A549 (cell line): ENCODE data around the gene SLCO2B1.

Experiments
- CHD2 ChIP-seq: fragments of 150-350 bp; IDR thresholded peaks from 2 replicates; pipeline ENCODE4 v1.6.1; 2014; ENCODE audit warnings: low read length; ENCODE audit not compliant: partially characterized antibody
- CTCF ChIP-seq: fragments of >200 bp; sonication (Bioruptor Twin); formaldehyde crosslinking; IDR thresholded peaks from 3 replicates; pipeline ENCODE4 v1.5.1; 2016
- EP300 ChIP-seq, 2 experiments: fragments of >200 bp; sonication (Bioruptor Twin); formaldehyde crosslinking; IDR thresholded peaks; 2 replicates in 1 of 2; 3 replicates in 1 of 2; pipeline ENCODE4 v1.6.1; 2016 to 2017
- GATA3 ChIP-seq: IDR thresholded peaks from 2 replicates; pipeline ENCODE4 v1.6.1; 2012; ENCODE audit warnings: borderline replicate concordance
- JUN ChIP-seq, 2 experiments: fragments of >200 bp; sonication (Bioruptor Twin); formaldehyde crosslinking; IDR thresholded peaks; 2 replicates in 1 of 2; 3 replicates in 1 of 2; pipeline ENCODE4 v1.6.1; 2016 to 2017
- MAFK ChIP-seq: fragments of 450-650 bp; IDR thresholded peaks from 2 replicates; pipeline ENCODE4 v1.6.1; 2014; ENCODE audit not compliant: partially characterized antibody
- MAX ChIP-seq: IDR thresholded peaks from 2 replicates; pipeline ENCODE4 v1.6.1; 2012
- NPAS2 ChIP-seq: fragments of 250-450 bp; sonication (Bioruptor Pico); IDR thresholded peaks from 2 replicates; pipeline ENCODE4 v1.8.0; 2022; ENCODE audit warnings: mild to moderate bottlenecking, moderate library complexity, borderline replicate concordance
- POLR2A ChIP-seq: IDR thresholded peaks from 2 replicates; pipeline ENCODE4 v1.6.1; 2012; ENCODE audit warnings: mild to moderate bottlenecking, low read length
- POLR2AphosphoS2 ChIP-seq: conservative IDR thresholded peaks from 2 replicates; pipeline ENCODE4 v1.6.1; 2012; ENCODE audit warnings: low read length, improper control_type of control experiment, inconsistent platforms
- RCOR1 ChIP-seq: fragments of 150-350 bp; IDR thresholded peaks from 2 replicates; pipeline ENCODE4 v1.6.1; 2014; ENCODE audit warnings: antibody characterized with exemption, low read length, low read depth

- TF ChIP-seq CTCF: no peak
- TF ChIP-seq POLR2A: no peak
- no peak for TF ChIP-seq NPAS2
- TF ChIP-seq GATA3: no peak
- no peak for TF ChIP-seq CHD2
- TF ChIP-seq JUN (IDR thresholded peaks at IDR 0.05): no peak
- no peak for TF ChIP-seq MAFK
- no peak for TF ChIP-seq MAX
- no peak for TF ChIP-seq EP300 (IDR thresholded peaks at IDR 0.05)
- no peak for TF ChIP-seq RCOR1
- no peak for TF ChIP-seq POLR2AphosphoS2
Measured at GRCh38 chr11:75101424-75102128, 49.3 kb upstream of the SLCO2B1 start.
